Measurements from ENCODE around the gene CHST1.

DNA sequence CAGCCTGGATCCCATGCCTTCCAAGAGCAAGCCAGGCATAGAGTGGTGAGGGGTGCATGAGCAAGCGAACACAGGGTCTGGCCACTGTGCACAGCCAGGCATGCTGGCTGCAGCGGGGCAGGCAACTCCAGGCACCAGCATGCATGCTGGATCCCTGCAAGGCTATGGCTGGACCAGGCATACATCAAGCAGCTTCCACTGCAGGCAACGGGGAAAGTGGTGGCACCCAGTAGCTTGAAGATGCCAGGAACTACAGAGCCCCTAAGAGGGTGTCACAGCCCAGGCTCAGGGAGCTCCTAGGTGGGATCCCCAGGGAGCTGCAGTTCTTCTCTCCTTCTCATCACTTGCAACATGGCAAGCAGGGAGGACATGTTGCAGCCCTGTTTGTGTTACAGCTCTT is 45.2 kb downstream of the CHST1 start:
- TF ChIP-seq, protein P1, sequence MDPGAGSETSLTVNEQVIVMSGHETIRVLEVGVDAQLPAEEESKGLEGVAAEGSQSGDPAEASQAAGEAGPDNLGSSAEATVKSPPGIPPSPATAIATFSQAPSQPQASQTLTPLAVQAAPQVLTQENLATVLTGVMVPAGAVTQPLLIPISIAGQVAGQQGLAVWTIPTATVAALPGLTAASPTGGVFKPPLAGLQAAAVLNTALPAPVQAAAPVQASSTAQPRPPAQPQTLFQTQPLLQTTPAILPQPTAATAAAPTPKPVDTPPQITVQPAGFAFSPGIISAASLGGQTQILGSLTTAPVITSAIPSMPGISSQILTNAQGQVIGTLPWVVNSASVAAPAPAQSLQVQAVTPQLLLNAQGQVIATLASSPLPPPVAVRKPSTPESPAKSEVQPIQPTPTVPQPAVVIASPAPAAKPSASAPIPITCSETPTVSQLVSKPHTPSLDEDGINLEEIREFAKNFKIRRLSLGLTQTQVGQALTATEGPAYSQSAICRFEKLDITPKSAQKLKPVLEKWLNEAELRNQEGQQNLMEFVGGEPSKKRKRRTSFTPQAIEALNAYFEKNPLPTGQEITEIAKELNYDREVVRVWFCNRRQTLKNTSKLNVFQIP (CRISPR knock-in tag; IDR thresholded peaks at IDR 0.05; ENCODE audit: borderline replicate concordance, low read depth): no peak
- TF ChIP-seq, protein P2, sequence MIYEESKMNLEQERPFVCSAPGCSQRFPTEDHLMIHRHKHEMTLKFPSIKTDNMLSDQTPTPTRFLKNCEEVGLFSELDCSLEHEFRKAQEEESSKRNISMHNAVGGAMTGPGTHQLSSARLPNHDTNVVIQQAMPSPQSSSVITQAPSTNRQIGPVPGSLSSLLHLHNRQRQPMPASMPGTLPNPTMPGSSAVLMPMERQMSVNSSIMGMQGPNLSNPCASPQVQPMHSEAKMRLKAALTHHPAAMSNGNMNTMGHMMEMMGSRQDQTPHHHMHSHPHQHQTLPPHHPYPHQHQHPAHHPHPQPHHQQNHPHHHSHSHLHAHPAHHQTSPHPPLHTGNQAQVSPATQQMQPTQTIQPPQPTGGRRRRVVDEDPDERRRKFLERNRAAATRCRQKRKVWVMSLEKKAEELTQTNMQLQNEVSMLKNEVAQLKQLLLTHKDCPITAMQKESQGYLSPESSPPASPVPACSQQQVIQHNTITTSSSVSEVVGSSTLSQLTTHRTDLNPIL (CRISPR knock-in tag; IDR thresholded peaks at IDR 0.05; ENCODE audit: low read depth): no peak
